T-cell (primary cell): ENCODE measurements around the gene PLXDC1. TPM values are rescaled to one million over a fixed set of nuclear protein-coding genes. Genes with fewer than 3 reads are reported as not detected.
A peak's percentile ranks its signal among the peaks of the same experiment; 100 is the strongest.

Experiments
- ATAC-seq, 4 experiments: fragments of 200-7000 bp in 3 of 4; fragments of 150-1000 bp in 1 of 4; cut with Tn5 transposase; replicated peaks in 1 of 4; 1 replicate in 3 of 4; 2 replicates in 1 of 4; pipeline ENCODE4 v1.10.0; 2021; ENCODE audit warnings: moderate library complexity in 3 of 4, mild to moderate bottlenecking in 2 of 4, moderate number of reproducible peaks in 1 of 4
- CTCF ChIA-PET, 2 donors: fragments of 300-600 bp; sonication (Branson Sonifier 250); formaldehyde crosslinking; loops; one replicate each; lab custom pipeline; 2022; ENCODE audit warnings: antibody characterized with exemption in 2 of 2; lab: Charles Lee
- POLR2A ChIA-PET, 2 donors: fragments of 300-600 bp; sonication (Branson Sonifier 250); formaldehyde crosslinking; loops; one replicate each; lab custom pipeline; 2022; ENCODE audit warnings: antibody characterized with exemption in 2 of 2; lab: Charles Lee
- DNase-seq, 35 experiments: peaks; one replicate each; pipeline versions ENCODE4 v3.0.0 to v3.0.0-alpha.2; 2013 to 2023
- H3K27ac ChIP-seq: one replicate; pipeline ENCODE4 v1.5.1; 2013; ENCODE audit warnings: low read length
- H3K27me3 ChIP-seq, 2 experiments: replicated peaks in 1 of 2; 1 replicate in 1 of 2; 2 replicates in 1 of 2; pipeline versions ENCODE4 v1.6.1 to v1.7.0; 2013; ENCODE audit warnings: low read length in 1 of 2, mixed read lengths in 1 of 2; ENCODE audit not compliant: control insufficient read depth in 2 of 2, insufficient read depth in 2 of 2; ENCODE audit errors: extremely low read depth in 1 of 2
- H3K36me3 ChIP-seq, 2 donors: 1 replicate in 1 of 2; 2 replicates in 1 of 2; pipeline versions ENCODE4 v1.6.1 to v1.7.0; 2013; ENCODE audit warnings: low read length in 1 of 2; ENCODE audit not compliant: control insufficient read depth in 2 of 2, insufficient read depth in 1 of 2; ENCODE audit errors: extremely low read depth in 1 of 2
- H3K4me1 ChIP-seq, 2 experiments: 1 replicate in 1 of 2; 2 replicates in 1 of 2; pipeline versions ENCODE4 v1.6.1 to v1.7.0; 2013; ENCODE audit warnings: low read length in 2 of 2, mixed read lengths in 1 of 2; ENCODE audit not compliant: insufficient read depth in 2 of 2, control insufficient read depth in 1 of 2; ENCODE audit errors: extremely low read depth in 1 of 2
- H3K4me3 ChIP-seq, 2 donors: 1 replicate in 1 of 2; 2 replicates in 1 of 2; pipeline versions ENCODE4 v1.5.1 to v1.7.0; 2013; ENCODE audit warnings: mild to moderate bottlenecking in 2 of 2, low read length in 1 of 2, moderate library complexity in 1 of 2; ENCODE audit not compliant: control insufficient read depth in 1 of 2; ENCODE audit errors: extremely low read depth in 1 of 2
- H3K9me3 ChIP-seq: 2 replicates; pipeline ENCODE4 v1.7.0; 2013
- H3K27ac Mint-ChIP-seq, 2 donors: one replicate each; pipeline ENCODE4 v1.8.0; 2020 to 2021; ENCODE audit warnings: mild to moderate bottlenecking in 2 of 2, mixed read lengths in 2 of 2
- H3K27me3 Mint-ChIP-seq, 2 donors: one replicate each; pipeline ENCODE4 v1.8.0; 2021 to 2022; ENCODE audit warnings: mixed read lengths in 2 of 2
- H3K36me3 Mint-ChIP-seq: one replicate; pipeline ENCODE4 v1.8.0; 2021; ENCODE audit warnings: mixed read lengths
- H3K4me1 Mint-ChIP-seq, 3 donors: one replicate each; pipeline ENCODE4 v1.8.0; 2020 to 2022; ENCODE audit warnings: mixed read lengths in 3 of 3, mild to moderate bottlenecking in 1 of 3
- H3K4me3 Mint-ChIP-seq, 3 donors: one replicate each; pipeline ENCODE4 v1.8.0; 2020 to 2022; ENCODE audit warnings: mild to moderate bottlenecking in 3 of 3, mixed read lengths in 3 of 3, moderate library complexity in 3 of 3
- H3K9me3 Mint-ChIP-seq, 3 donors: one replicate each; pipeline ENCODE4 v1.8.0; 2020 to 2022; ENCODE audit warnings: mixed read lengths in 3 of 3
- WGBS: methylation state at CpG from one replicate; pipeline ENCODE4 v1.1.5; 2013; ENCODE audit warnings: missing lambda C conversion rate; ENCODE audit not compliant: insufficient coverage; 5-methylcytosine and 5-hydroxymethylcytosine counted together
- total RNA-seq, 35 experiments: library from RNA in 6 of 35; stranded (reverse) in 6 of 35; fragments of 120-200 nt in 1 of 35; gene quantifications; one replicate each; pipeline versions ENCODE4 v1.2.1 to v1.2.4 and lab custom pipeline; 2013 to 2026

The PLXDC1 gene
- total RNA-seq, 5 donors from 2014 or later (not counting 1 experiment from before 2014, with no cell fraction given): 6.3 to 74.9 (median 13.9) TPM

GRCh38 chr17:39197380-39198185 is 46.1 kb upstream of the PLXDC1 start, which contains the start of gene CACNB1:
Gene CACNB1 (minus strand): TSS chr17:39197669. CDS start chr17:39197495, 174 bp downstream.
- ATAC-seq (peak; percentile 48 to 57 (median 54)), DNase-seq (peak in 33 of 35 experiments; percentile 18 to 77 (median 48))
- 0% methylated on average over 25 of the region's 55 CpGs for WGBS
- H3K36me3 ChIP-seq: peaks cover 0 to 23% of the 10 kb centered on the region in 2 donors
- ChIA-PET POLR2A (no interaction called here), CTCF (interaction anchor here in 1 of 2 donors (1.0 kb wide), 1 partner anchor 33 kb away, joined by 3 read pairs; no protein-coding TSS in a partner anchor)
- H3K27me3 ChIP-seq: no peaks in the 10 kb centered on the region
- peak within 1 kb of the TSS; percentile 63 to 83 for H3K4me3 ChIP-seq
- H3K27ac Mint-ChIP-seq: peak within 1 kb of the TSS; percentile 100
- peaks cover 22% of the 10 kb centered on the region for H3K36me3 Mint-ChIP-seq
- peak within 1 kb of the TSS; percentile 91 to 99 (median 98) for H3K4me3 Mint-ChIP-seq
- H3K9me3 Mint-ChIP-seq: no peaks in the 10 kb centered on the region
- H3K27ac ChIP-seq: peak within 1 kb of the TSS; percentile 54
- no peaks in the 10 kb centered on the region for H3K9me3 ChIP-seq
- peaks cover 60 to 67% (median 63%) of the 10 kb centered on the region in 3 donors for H3K4me1 Mint-ChIP-seq
- H3K27me3 Mint-ChIP-seq: no peaks in the 10 kb centered on the region
- H3K4me1 ChIP-seq: peaks cover 20 to 69% of the 10 kb centered on the region in 2 experiments

- Histone ChIP-seq H3K27ac (peak overlapping the region; percentile 30), H3K36me3 (peaks cover 0 to 23% of the 10 kb centered on the region in 2 donors), H3K4me1 (peaks cover 20 to 62% of the 10 kb centered on the region in 2 experiments), H3K4me3 (peak overlapping the region; percentile 63 to 83), H3K27me3 (no peaks in the 10 kb centered on the region), H3K9me3 (no peaks in the 10 kb centered on the region)
- H3K4me1 Mint-ChIP-seq: peaks cover 55 to 63% (median 60%) of the 10 kb centered on the region in 3 donors
- peak overlapping the region; percentile 91 to 99 (median 98) for H3K4me3 Mint-ChIP-seq
- peaks cover 19% of the 10 kb centered on the region for H3K36me3 Mint-ChIP-seq
- H3K27me3 Mint-ChIP-seq: no peaks in the 10 kb centered on the region
- H3K9me3 Mint-ChIP-seq: no peaks in the 10 kb centered on the region
- no peak overlapping the region for H3K27ac Mint-ChIP-seq
- ATAC-seq: peak in 1 of 4 experiments; percentile 1
- ChIA-PET POLR2A (interaction anchor here in 1 of 2 donors (0.6 kb wide), 1 partner anchor 32 kb away, joined by 4 read pairs; no protein-coding TSS in a partner anchor), CTCF (interaction anchor here in 1 of 2 donors (1.4 to 1.5 kb wide), 2 partner anchors 43 to 214 kb away, joined by 3 read pairs; no protein-coding TSS in a partner anchor)
- 0% methylated on average over 20 of the region's 30 CpGs for WGBS
- DNase-seq: peak in 2 of 35 experiments; percentile 22 to 29
These were observed 45.4 kb upstream of the PLXDC1 start for GRCh38 chr17:39196808-39197291.

- H3K27me3 ChIP-seq: no peaks in the 10 kb centered on the region
- peak overlapping the region; percentile 45 for H3K27ac ChIP-seq
- H3K36me3 ChIP-seq: peaks cover 0 to 19% of the 10 kb centered on the region in 2 donors
- Mint-ChIP-seq H3K27ac (peak overlapping the region; percentile 57 to 80), H3K4me1 (peaks cover 51 to 59% (median 55%) of the 10 kb centered on the region in 3 donors), H3K4me3 (peak overlapping the region; percentile 72 to 99 (median 75)), H3K36me3 (peaks cover 15% of the 10 kb centered on the region), H3K9me3 (no peaks in the 10 kb centered on the region), H3K27me3 (no peaks in the 10 kb centered on the region)
- ATAC-seq (no peak), DNase-seq (no peak)
- H3K4me1 ChIP-seq: peaks cover 20 to 57% of the 10 kb centered on the region in 2 experiments
- H3K9me3 ChIP-seq: no peaks in the 10 kb centered on the region
- H3K4me3 ChIP-seq: peak overlapping the region in 1 of 2 donors; percentile 83
- no CpG with 5 or more reads among the region's 8 CpGs for WGBS
- CTCF ChIA-PET: interaction anchor here (0.6 to 1.5 kb wide), 6 partner anchors 31 to 213 kb away, joined by 3 to 16 read pairs (median 3); no protein-coding TSS in a partner anchor
- POLR2A ChIA-PET: interaction anchor here (0.6 kb wide), 2 partner anchors 32 to 56 kb away, joined by 4 read pairs; no protein-coding TSS in a partner anchor
These were observed 44.9 kb upstream of the PLXDC1 start for GRCh38 chr17:39196241-39196807.

GRCh38 chr17:39195568-39196160 is 44.2 kb upstream of the PLXDC1 start:
- Mint-ChIP-seq H3K9me3 (no peaks in the 10 kb centered on the region), H3K4me1 (peaks cover 44 to 52% (median 48%) of the 10 kb centered on the region in 3 donors), H3K4me3 (peak overlapping the region; percentile 72 to 99 (median 75)), H3K27ac (peak overlapping the region; percentile 55 to 80), H3K36me3 (peaks cover 12% of the 10 kb centered on the region), H3K27me3 (no peaks in the 10 kb centered on the region)
- Histone ChIP-seq H3K27ac (peak overlapping the region; percentile 45), H3K36me3 (peaks cover 0 to 18% of the 10 kb centered on the region in 2 donors), H3K9me3 (no peaks in the 10 kb centered on the region), H3K27me3 (no peaks in the 10 kb centered on the region), H3K4me1 (peaks cover 14 to 50% of the 10 kb centered on the region in 2 experiments), H3K4me3 (no peak overlapping the region)
- no peak for ATAC-seq
- CTCF ChIA-PET: interaction anchor here (0.6 to 1.5 kb wide), 6 partner anchors 31 to 213 kb away, joined by 3 to 16 read pairs (median 3); no protein-coding TSS in a partner anchor
- peak in 1 of 35 experiments; percentile 47 for DNase-seq
- whole genome bisulfite sequencing: 51% methylated on average over 4 of the region's 8 CpGs
- POLR2A ChIA-PET: interaction anchor here (0.6 kb wide), 3 partner anchors 49 to 85 kb away, joined by 3 to 4 read pairs (median 3); no protein-coding TSS in a partner anchor

- Mint-ChIP-seq H3K4me3 (peak overlapping the region; percentile 72 to 99 (median 75)), H3K27me3 (no peaks in the 10 kb centered on the region), H3K4me1 (peaks cover 42 to 47% (median 44%) of the 10 kb centered on the region in 3 donors), H3K27ac (peak overlapping the region in 1 of 2 donors; percentile 80), H3K9me3 (no peaks in the 10 kb centered on the region), H3K36me3 (peaks cover 9% of the 10 kb centered on the region)
- Histone ChIP-seq H3K4me1 (peaks cover 14 to 48% of the 10 kb centered on the region in 2 experiments), H3K4me3 (no peak overlapping the region), H3K9me3 (no peaks in the 10 kb centered on the region), H3K27ac (peak overlapping the region; percentile 45), H3K27me3 (no peaks in the 10 kb centered on the region), H3K36me3 (peaks cover 0 to 21% of the 10 kb centered on the region in 2 donors)
- ChIA-PET POLR2A (interaction anchor here in 1 of 2 donors (0.6 kb wide), 2 partner anchors 49 to 85 kb away, joined by 3 read pairs; no protein-coding TSS in a partner anchor), CTCF (interaction anchor here in 1 of 2 donors (1.1 to 1.3 kb wide), 3 partner anchors 30 to 43 kb away, joined by 3 read pairs; no protein-coding TSS in a partner anchor)
- ATAC-seq (no peak), DNase-seq (no peak)
- 93% methylated on average over 3 of the region's 10 CpGs for WGBS
These were observed 43.6 kb upstream of the PLXDC1 start for GRCh38 chr17:39194985-39195524.
